ENCODE data around the gene FAM168B. TPM values are rescaled to one million over a fixed set of nuclear protein-coding genes. Genes with fewer than 3 reads are reported as not detected.
"Not testable (repeated sequence)": the region's sequence is repeated elsewhere in the genome, so short reads cannot be mapped to it uniquely, and the experiment has no call there.

The FAM168B gene
- total and polyA plus RNA-seq, 12 donors = 15.7 to 139 (median 95.9) TPM

- intact Hi-C loops (cut with DNase I) = no loop called here
- no peaks in the 10 kb centered on the region for H3K9me3 ChIP-seq (replicated peaks in 1 of 3)
- no peak for DNase-seq
Observed at GRCh38 chr2:131092458-131093005, 728 bp downstream of the FAM168B start.

GRCh38 chr2:131085646-131086045, 7.6 kb downstream of the FAM168B start:
- H3K9me3 ChIP-seq (replicated peaks in 1 of 3) = no peaks in the 10 kb centered on the region
- no peak for DNase-seq
- no peak overlapping the region for H3K27ac ChIP-seq
- H3K36me3 ChIP-seq (replicated peaks in 1 of 2) = peaks cover 0 to 41% of the 10 kb centered on the region in 2 donors
- no peaks in the 10 kb centered on the region for H3K27me3 ChIP-seq
- TF ChIP-seq POLR2A (IDR thresholded peaks at IDR 0.05) = no peak
- no peak for TF ChIP-seq CTCF (IDR thresholded peaks at IDR 0.05)
- H3K4me1 ChIP-seq (replicated peaks in 1 of 2) = peaks cover 0 to 19% of the 10 kb centered on the region in 2 donors
- 58 to 74% (median 69%) methylated on average over 2 of the region's 2 CpGs for WGBS, 4 donors
- intact Hi-C loops (cut with DNase I) = no loop called here
- no peak overlapping the region for H3K4me3 ChIP-seq

More at GRCh38 chr2:131092458-131093005, 728 bp downstream of the FAM168B start:
- peak overlapping the region; percentile 87 to 100 (median 98) for H3K27ac ChIP-seq
- 1 to 2% (median 2%) methylated on average over 13 to 26 of the region's 26 CpGs for WGBS, 4 donors
- H3K4me3 ChIP-seq = peak overlapping the region in 2 of 4 donors; percentile 79 to 100
- H3K4me1 ChIP-seq (replicated peaks in 1 of 2) = peaks cover 0 to 26% of the 10 kb centered on the region in 2 donors
- H3K27me3 ChIP-seq = no peaks in the 10 kb centered on the region
- TF ChIP-seq POLR2A (IDR thresholded peaks at IDR 0.05) (no peak), CTCF (IDR thresholded peaks at IDR 0.05) (no peak)
- peaks cover 0 to 16% of the 10 kb centered on the region in 2 donors for H3K36me3 ChIP-seq (replicated peaks in 1 of 2)

GRCh38 chr2:131081190-131081589, 12.1 kb downstream of the FAM168B start:
- Histone ChIP-seq H3K27ac (no peak overlapping the region), H3K4me1 (replicated peaks in 1 of 2) (peaks cover 4 to 40% of the 10 kb centered on the region in 2 donors), H3K36me3 (replicated peaks in 1 of 2) (peaks cover 0 to 41% of the 10 kb centered on the region in 2 donors)

GRCh38 chr2:131079931-131080330, 13.3 kb downstream of the FAM168B start:
- intact Hi-C loops (cut with DNase I); H3K27ac ChIP-seq; DNase-seq; H3K4me3 ChIP-seq; H3K27me3 ChIP-seq; H3K9me3 ChIP-seq (replicated peaks in 1 of 3): not testable (repeated sequence)
- H3K4me1 ChIP-seq (replicated peaks in 1 of 2) = peaks cover 5 to 30% of the 10 kb centered on the region in 2 donors
- peaks cover 0 to 50% of the 10 kb centered on the region in 2 donors for H3K36me3 ChIP-seq (replicated peaks in 1 of 2)
- 91 to 98% (median 94%) methylated on average over 6 of the region's 6 CpGs for WGBS, 4 donors

More at GRCh38 chr2:131081190-131081589, 12.1 kb downstream of the FAM168B start:
- H3K9me3 ChIP-seq (replicated peaks in 1 of 3) = no peaks in the 10 kb centered on the region
- TF ChIP-seq CTCF (IDR thresholded peaks at IDR 0.05) (no peak), POLR2A (IDR thresholded peaks at IDR 0.05) (no peak)
- intact Hi-C loops (cut with DNase I) = no loop called here
- 90 to 98% (median 96%) methylated on average over 4 of the region's 4 CpGs for WGBS, 4 donors
- H3K4me3 ChIP-seq = no peak overlapping the region
- DNase-seq = no peak
- H3K27me3 ChIP-seq = no peaks in the 10 kb centered on the region

- Histone ChIP-seq H3K27ac (no peak overlapping the region), H3K27me3 (no peaks in the 10 kb centered on the region), H3K36me3 (replicated peaks in 1 of 2) (peaks cover 0 to 66% of the 10 kb centered on the region in 2 donors), H3K9me3 (replicated peaks in 1 of 3) (no peaks in the 10 kb centered on the region), H3K4me1 (replicated peaks in 1 of 2) (peaks cover 11 to 32% of the 10 kb centered on the region in 2 donors), H3K4me3 (no peak overlapping the region)
- no peak for DNase-seq
- TF ChIP-seq POLR2A (IDR thresholded peaks at IDR 0.05) (no peak), CTCF (IDR thresholded peaks at IDR 0.05) (no peak)
- intact Hi-C loops (cut with DNase I) = no loop called here
- 86 to 97% (median 91%) methylated on average over 3 of the region's 3 CpGs for WGBS, 4 donors
Observed at GRCh38 chr2:131077966-131078365, 15.3 kb downstream of the FAM168B start.

Measured in adrenal gland (tissue), 12 donors.